HG03045 (cell line): ENCODE data around the gene VMP1.
"Not testable (repeated sequence)": the region's sequence is repeated elsewhere in the genome, so short reads cannot be mapped to it uniquely, and the experiment has no call there.

Experiments
- ATAC-seq: cut with Tn5 transposase; IDR thresholded peaks from one replicate; pipeline ENCODE4 v1.9.1; 2021; ENCODE audit warnings: mild to moderate bottlenecking, moderate library complexity; ENCODE audit not compliant: unreplicated experiment

Gene VMP1

DNA sequence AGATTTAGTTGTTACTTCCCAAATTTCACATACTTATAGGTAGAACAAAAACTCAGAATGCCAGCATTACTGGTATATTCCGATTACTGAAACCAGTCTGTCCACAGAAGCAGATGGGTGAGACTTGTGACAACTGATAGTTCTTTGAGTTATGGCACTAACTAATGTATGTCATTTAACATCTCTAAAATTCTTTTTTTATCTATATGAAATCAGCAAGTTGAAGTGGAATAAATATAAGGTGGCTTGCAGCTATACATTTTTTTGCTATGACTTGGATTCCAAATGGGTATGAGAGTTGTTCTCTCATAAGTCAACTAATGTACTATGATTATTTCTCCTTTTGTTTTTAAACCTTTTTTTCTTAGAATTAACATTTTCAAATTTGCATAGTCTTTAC, 69.1 kb downstream of the VMP1 start:
- ATAC-seq, result no peak

DNA sequence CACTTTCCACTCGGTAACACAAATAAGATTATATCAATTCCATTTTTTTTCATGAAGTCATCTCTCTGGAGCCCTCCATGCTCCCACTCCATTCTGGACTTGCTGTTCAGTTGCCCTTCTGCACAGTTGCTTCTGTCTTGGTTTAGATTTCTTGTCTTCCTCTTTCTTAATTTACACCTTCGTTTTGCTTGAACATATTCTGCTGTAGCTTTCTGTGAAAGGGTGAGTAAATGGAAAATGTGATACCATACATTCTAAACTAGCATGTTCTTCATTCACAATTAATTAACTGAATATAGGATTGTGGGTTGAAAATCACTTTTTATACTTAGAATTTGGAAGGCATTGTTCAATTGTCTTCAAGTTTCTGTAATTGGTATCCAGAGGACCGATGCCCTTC, 69.6 kb downstream of the VMP1 start:
- ATAC-seq, result no peak

- no peak for ATAC-seq
These were observed 71.5 kb downstream of the VMP1 start for GRCh38 chr17:59778996-59779395.

DNA sequence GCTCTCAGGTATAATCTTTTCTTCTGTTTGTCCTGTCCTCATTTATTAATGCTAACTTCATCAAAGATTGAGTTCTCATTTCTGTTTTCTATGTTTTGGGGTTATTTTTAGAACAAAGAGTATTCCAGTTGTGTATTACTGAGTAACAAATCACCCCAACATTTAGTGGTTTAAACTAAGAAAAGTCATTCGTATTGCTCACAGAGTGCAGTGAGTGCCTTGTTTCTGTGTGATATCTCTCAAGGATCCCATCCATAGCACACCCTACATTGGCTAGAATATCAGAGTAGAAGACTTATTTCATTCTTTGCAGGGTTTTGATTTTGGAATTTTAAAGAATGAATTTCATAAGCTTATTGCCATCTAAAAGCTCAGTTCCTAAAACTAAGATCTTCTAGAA, 72.1 kb downstream of the VMP1 start:
- no peak for ATAC-seq

GRCh38 chr17:59780548-59780947, 73.1 kb downstream of the VMP1 start:
- not testable (repeated sequence) for ATAC-seq

DNA sequence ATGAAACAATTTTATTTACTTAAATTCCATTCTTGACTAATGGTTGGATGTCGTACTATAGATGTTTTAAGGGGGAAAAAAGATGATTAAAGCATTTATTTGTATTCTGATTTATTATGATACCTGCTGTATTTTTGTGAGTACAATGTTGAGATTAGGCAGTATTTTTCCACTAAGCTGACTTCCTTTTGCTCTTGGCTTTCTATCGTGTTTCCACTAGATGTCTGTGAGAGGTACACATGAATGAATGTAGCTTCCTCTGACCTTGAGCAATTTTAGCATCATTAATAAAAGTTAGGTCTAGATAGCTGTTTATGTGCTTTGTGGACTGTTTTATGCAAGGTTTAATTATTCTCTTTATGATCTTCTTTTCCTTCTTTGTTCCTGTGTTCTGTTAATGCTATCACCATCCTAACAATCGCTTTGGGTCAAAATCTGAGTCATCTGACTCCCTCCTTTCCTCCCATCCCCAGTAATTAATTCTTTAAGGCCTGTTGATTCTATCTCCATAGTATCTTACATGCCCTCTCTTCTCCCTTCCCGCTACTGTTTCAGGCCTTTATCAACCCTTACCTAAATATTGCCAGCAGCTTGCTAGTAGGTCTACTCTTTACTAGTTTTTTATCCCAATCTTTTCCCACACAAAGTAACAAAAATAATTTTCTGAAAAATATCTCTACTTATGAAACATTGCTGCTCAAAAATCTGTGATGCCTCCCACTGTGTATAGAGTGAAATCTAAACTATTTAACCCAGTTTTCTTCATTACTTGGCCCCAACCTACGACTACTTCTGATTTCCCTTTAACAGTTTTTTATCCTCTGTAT, 76.0 kb downstream of the VMP1 start:
- ATAC-seq, result no peak

- ATAC-seq, result no peak
These were observed 77.8 kb downstream of the VMP1 start for GRCh38 chr17:59785091-59785799.

GRCh38 chr17:59786213-59786535, 78.7 kb downstream of the VMP1 start:
- no peak for ATAC-seq

DNA sequence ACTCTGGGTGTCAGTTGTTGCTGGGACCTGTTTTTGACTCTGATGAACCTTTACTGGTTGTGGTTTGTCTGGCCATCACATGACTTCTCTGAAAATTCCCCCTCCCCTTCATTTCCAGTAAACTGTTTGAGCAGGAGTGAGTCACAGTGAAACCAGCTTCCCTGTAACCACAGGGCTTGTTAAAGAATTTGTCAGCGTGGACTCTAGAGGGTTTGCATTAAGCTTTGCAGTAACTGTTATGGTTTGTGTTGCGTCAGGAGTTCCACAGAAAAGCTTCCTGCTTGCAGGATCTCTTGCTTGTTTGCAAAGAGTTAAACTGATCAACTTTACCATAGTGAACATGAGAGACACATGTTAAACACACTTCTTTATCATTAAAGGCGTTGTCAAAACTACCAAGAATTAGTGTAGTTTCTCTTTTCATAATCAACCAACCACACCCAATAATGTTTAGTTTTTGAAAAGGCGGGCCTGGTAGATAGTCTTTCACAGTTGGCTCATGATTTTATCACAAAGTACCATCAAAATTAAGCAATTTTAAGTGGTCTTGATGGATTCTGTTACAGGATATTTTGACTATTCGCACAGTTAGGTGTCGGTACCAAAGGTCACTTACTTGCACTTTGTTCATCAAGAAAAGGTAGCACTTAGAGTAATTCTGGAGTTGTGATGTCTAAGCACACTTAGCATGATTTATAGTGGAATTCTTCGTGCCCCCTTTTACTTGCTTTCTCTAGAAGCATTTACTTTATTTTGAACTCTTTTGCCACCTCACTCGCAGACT, 79.3 kb downstream of the VMP1 start:
- ATAC-seq, result peak; percentile 88

DNA sequence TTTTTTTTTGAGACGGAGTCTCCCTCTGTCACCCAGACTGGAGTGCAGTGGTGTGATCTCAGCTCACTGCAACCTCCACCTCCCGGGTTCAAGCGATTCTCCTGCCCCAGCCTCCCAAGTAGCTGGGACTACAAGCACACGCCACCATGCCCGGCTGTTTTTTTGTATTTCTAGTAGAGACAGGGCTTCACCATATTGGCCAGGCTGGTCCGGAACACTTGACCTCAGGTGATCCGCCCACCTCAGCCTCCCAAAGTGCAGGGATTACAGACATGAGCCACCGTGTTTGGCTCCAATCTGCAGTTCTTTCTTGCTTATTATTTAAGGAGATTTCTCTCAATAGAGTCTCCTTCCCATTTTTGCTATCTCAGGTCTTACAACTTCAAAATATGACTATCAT, 82.4 kb downstream of the VMP1 start:
- ATAC-seq, result not testable (repeated sequence)

GRCh38 chr17:59790418-59790817, 83.0 kb downstream of the VMP1 start:
- ATAC-seq, result not testable (repeated sequence)

- no peak for ATAC-seq
These were observed 83.5 kb downstream of the VMP1 start for GRCh38 chr17:59790910-59791309.

DNA sequence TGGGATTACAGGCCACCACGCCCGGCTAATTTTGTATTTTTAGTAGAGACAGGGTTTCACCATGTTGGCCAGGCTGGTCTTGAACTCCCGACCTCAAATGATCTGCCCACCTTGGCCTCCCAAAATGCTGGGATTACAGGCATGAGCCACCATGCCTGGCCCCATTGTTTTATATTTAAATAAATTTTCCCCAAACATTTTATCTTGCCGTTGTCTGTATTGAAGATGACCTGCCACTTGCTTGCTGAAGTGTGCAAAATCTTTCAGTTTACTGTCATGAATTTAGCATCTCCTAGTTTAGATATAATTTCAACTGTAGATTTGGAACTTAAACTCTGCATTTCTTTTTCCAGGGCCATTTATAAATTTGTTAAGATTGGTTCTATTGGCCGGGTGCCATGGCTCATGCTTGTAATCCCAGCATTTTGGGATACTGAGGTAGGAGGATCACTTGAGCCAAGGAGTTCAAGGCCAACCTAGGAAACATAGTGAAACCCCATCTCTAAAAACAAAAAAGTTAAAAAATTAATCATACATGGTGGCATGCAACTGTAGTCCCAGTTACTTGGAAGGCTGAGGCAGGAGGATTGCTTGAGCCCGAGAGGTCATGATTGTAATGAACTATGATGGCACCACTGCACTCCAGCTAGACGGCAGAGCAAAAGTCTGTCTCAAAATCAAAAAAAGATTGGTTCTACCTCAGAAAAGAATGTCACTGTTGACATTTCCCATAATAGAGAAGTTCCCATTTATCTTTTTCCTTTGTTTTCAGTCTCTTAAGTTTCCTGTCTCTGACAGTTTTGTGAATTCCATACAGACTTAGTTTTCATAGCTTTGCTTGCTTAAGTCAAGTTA, 84.4 kb downstream of the VMP1 start:
- no peak for ATAC-seq

DNA sequence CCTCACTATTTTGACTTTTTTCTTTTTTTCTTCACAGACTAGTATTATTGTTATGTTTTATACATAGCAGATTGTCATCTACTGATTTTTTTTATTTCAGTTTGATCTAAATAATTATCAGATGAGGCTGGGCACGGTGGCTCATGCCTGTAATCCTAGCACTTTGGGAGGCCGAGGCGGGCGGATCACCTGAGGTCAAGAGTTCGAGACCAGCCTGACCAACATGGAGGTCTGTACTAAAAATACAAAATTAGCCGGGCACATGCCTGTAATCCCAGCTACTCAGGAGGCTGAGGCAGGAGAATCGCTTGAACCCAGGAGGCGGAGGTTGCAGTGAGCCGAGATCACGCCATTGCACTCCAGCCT, 85.0 kb downstream of the VMP1 start:
- ATAC-seq, result not testable (repeated sequence)

- no peak for ATAC-seq
These were observed 85.8 kb downstream of the VMP1 start for GRCh38 chr17:59793205-59793604.

- no peak for ATAC-seq
These were observed 88.7 kb downstream of the VMP1 start for GRCh38 chr17:59796138-59796537.

GRCh38 chr17:59796785-59797205, 89.3 kb downstream of the VMP1 start:
- ATAC-seq, result no peak

DNA sequence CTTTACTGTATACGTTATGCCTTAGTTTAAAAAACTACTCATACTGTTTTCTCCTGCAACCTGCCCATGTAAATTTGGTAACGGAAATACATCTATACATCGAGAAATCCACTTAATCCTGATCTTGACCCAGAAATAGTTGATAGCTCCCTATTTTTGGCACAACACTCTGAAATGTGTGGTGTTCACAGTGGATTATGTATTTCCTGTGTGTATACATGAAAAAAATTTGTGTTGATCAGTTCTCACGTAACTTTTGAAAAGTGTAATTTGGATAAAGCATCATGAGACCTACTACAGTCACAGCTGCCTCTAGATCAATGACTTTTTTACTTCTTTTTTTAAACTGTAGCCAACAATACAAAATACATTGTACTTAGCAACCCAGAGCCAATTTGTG, 90.7 kb downstream of the VMP1 start:
- ATAC-seq, result no peak

DNA sequence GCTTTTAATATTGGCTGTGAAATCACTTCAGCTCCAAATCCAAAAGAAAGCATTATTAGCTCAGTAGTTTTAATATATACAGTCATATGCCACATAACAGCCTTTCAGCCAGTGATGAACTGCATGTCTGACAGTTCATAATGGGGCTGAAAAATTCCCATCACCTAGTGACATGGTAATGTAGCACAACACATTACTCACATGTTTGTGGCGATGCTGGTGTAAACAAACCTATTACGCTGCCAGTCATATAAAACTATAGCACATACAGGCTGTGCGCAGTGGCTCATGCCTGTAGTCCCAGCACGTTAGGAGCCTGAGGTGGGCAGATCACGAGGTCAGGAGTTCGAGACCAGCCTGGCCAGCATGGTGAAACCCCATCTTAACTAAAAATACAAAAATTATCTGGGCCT, 93.1 kb downstream of the VMP1 start:
- no peak for ATAC-seq

DNA sequence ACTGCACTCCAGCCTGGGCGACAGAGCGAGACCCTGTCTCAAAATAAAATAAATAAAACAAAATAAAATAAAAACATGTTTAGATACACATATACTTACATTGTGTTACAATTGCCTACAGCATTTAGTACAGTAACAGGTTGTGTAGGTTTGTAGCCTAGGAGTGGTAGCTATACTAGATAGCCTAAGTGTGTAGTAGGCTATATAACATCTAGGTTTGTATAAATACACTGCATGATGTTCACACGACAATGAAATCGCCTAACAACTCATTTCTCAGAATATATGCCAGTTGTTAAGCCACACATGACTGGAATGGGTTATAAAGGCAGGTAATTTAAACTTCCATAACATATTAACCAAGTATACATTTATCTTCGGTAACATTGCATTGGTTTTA, 94.7 kb downstream of the VMP1 start:
- ATAC-seq, result no peak
